Measurements from ENCODE around the gene MAP2K2.

The MAP2K2 gene

DNA sequence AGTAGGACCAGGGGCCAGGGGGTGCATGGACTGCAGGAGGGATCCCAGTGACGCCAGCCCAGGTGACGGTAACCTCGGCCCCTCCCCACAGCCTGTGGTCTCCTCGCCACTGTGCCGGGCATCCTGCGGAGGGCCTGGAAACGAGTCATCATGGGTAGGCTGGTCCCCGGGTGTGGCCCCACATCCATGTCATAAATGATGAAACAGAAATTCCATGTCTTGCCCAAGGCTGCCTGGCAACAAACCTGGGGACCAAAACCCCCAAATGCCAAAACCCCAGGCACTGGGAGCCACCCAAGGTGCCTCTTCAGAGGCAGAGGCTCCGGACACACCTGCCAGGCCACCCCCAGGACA lies 20.9 kb downstream of the MAP2K2 start:
- TF ChIP-seq, protein P1, sequence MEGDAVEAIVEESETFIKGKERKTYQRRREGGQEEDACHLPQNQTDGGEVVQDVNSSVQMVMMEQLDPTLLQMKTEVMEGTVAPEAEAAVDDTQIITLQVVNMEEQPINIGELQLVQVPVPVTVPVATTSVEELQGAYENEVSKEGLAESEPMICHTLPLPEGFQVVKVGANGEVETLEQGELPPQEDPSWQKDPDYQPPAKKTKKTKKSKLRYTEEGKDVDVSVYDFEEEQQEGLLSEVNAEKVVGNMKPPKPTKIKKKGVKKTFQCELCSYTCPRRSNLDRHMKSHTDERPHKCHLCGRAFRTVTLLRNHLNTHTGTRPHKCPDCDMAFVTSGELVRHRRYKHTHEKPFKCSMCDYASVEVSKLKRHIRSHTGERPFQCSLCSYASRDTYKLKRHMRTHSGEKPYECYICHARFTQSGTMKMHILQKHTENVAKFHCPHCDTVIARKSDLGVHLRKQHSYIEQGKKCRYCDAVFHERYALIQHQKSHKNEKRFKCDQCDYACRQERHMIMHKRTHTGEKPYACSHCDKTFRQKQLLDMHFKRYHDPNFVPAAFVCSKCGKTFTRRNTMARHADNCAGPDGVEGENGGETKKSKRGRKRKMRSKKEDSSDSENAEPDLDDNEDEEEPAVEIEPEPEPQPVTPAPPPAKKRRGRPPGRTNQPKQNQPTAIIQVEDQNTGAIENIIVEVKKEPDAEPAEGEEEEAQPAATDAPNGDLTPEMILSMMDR (IDR thresholded peaks at IDR 0.05; ENCODE audit: low read depth, low read length, missing control alignments), result no peak
- no peak overlapping the region for H3K4me3 ChIP-seq (ENCODE audit: low read depth, low read length)
- no peak for DNase-seq (ENCODE audit: low read depth)

DNA sequence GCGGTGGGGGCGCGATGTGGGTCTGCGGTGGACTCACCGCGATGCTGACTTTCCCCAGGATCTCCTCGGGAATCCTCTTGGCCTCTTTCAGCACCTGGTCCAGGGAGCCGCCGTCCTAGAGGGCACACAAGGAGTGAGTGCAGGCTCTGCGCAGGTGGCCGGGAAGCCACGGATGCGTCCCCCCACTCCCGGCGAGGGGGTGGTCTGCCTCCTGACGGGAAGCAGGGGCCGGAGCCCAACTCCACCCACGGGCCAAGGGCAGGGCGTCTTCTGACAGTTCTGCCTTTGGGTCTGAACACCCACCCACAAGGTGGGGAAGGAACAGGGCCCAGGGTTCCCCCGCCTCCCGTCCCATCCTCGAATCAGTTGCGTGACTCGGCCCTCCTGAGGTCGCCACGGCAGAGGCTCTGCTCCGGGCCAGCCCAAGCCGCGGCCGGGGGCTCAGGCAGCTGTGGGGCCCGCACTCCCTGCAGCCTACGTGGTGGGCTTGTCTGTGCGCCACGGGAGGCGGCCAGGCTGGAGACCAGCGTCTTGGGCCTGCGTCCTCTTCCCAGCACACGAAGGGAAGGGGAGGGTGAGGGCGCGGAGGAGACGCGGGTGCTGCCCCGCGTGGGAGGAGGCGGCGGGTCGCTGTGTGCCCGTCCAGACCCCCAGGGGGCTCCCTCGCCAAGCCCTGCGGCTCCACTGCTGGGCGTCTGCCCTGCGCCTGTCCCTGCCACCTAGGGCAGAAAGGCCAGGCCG lies 21.4 kb downstream of the MAP2K2 start:
- H3K4me3 ChIP-seq (ENCODE audit: low read depth, low read length), result no peak overlapping the region
- TF ChIP-seq, protein P1 (IDR thresholded peaks at IDR 0.05; ENCODE audit: low read depth, low read length, missing control alignments), result no peak
- no peak for DNase-seq (ENCODE audit: low read depth)

DNA sequence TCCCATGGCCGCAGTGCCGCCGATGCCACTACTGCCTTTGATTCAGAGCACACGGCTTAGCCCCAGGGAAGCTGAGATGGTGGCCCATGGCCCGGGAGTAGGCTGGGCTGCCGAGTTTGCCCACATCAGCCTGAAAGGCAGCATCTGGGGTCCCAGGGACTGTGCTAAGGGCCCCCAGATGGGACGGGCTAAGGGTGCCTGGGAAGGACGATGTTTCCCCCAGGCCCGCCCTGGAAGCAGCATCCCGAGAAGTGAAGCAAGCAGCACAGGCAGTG lies 22.5 kb downstream of the MAP2K2 start:
- TF ChIP-seq, protein P1 (IDR thresholded peaks at IDR 0.05; ENCODE audit: low read depth, low read length, missing control alignments), result no peak
- no peak for DNase-seq (ENCODE audit: low read depth)
- H3K4me3 ChIP-seq (ENCODE audit: low read depth, low read length), result no peak overlapping the region

DNA sequence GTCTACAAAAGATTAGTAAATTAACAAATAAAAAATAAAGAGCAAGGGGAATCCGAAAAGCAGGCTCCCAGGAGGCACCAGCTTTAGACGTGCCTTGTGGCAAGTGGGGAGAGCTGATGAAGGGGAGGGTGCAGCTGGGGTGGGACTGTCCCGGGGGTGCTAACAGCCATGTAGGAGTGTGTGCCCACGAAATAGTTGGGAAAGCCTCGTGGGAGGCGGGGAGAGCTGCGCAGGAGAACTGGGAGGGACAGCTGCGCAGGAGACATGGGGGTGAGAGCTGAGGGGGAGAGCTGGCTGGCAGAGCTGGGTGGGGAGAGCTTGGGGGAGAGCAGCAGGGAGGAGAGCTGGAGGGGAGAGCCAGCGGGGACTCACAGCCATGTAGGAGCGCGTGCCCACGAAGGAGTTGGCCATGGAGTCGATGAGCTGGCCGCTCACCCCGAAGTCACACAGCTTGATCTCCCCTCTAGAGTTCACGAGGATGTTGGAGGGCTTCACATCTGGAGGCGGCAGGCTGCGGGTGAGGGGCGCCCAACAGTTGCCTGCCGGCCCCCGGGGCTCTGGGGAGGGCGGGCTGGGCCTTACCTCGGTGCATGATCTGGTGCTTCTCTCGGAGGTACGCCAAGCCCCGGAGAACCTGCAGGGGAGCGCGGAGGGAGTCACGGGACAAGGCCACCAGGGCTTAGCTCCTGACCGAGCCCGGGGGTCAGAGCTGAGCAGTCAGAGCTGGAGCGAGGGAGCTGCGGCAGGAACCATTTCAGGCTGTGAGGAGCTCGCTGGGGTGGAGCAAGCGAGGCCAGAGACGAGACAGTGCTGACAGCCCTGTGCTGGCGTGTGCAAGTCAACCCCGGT lies 23.1 kb downstream of the MAP2K2 start:
- no peak overlapping the region for H3K4me3 ChIP-seq (ENCODE audit: low read depth, low read length)
- no peak for DNase-seq (ENCODE audit: low read depth)
- TF ChIP-seq, protein P1 (IDR thresholded peaks at IDR 0.05; ENCODE audit: low read depth, low read length, missing control alignments), result no peak

DNA sequence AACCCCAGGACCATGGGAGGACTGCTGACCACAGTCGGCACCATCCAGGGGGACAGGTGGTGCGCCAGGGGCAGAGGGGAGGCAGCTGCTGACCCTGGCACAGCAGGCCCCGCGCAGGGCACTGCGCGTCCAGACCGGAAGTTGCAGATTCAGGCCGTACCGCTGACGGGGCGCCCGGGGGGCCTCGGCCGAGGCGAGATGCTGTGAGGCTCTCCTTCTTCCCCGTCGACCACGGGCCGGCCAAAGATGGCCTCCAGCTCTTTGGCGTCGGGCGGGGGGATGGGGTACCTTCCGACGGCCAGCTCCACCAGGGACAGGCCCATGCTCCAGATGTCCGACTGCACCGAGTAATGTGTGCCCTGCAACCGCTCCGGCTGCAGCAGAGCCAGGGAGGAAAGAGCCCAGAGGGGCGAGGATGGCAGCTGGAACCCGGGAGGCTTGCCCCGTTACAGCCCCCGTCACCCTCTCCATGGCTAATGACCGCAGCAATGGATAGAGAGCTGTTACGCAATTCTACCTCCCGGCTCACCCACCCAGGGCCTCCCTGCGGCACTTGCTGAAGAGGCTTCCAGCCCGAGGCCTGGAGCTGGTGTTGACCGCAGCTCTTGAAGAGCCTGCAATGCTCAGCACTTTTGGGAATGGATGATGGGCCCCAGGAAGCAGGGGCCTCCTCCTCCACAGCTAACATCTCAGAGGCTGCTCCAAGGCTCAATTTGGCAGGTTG lies 24.7 kb downstream of the MAP2K2 start:
- H3K4me3 ChIP-seq (ENCODE audit: low read depth, low read length), result no peak overlapping the region
- TF ChIP-seq, protein P1 (IDR thresholded peaks at IDR 0.05; ENCODE audit: low read depth, low read length, missing control alignments), result no peak
- no peak for DNase-seq (ENCODE audit: low read depth)

DNA sequence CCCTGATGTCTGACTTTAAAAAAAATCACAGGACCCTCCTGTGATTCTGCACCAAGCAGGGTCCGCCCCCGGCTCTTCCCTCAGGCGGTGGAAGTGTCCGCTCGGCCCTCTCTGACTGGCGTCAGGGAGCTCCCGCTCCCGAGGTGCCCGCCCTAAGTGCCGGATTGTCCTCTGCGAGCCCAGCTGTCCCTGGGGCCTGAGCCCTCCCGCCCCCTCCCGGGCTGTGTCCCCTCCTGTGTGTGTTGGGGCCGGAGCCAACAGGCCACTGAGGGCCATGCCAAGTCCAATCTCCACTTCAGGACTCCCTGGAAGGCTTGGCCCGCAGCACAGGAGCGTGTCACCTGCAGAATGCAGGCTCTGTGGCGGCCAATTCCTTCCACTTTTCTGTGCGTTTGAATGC lies 25.4 kb downstream of the MAP2K2 start:
- TF ChIP-seq, protein P1 (IDR thresholded peaks at IDR 0.05; ENCODE audit: low read depth, low read length, missing control alignments), result no peak
- H3K4me3 ChIP-seq (ENCODE audit: low read depth, low read length), result no peak overlapping the region
- DNase-seq (ENCODE audit: low read depth), result no peak
